SK-N-DZ (cell line): Measurements from ENCODE around the gene MTHFD1L.

Experiments
- DNase-seq: peaks from one replicate; pipeline ENCODE4 v3.0.0-alpha.2; 2015; ENCODE audit warnings: low spot score

MTHFD1L gene

DNA sequence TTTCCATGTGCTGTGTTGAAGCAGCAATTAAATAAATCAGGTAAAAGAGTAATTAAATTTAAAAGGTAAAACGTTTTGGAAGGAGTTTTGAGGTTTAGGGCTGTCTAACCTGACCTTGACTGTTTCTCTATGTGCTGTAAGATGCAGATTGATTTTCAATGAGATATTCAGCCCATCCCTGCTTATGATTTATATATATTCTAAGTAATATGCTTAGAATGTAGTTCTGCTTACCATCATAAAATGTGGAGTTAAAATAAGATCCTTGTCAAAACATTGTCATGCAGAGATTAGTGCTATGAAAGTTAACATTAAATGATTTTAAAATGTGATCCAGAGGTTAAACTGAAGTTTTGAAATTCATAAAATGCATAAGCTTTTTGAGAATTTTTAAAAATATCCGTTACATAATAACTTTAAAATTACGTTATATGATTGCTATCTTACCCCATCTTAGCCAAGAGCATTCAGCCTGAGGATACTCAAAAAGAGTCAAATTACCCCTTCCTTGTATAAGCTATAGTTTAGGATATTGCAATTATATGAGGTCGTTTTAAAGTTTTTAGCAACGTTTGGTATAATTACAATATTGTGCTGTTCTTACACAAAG, 122.5 kb downstream of the MTHFD1L start:
- peak; percentile 13 for DNase-seq

DNA sequence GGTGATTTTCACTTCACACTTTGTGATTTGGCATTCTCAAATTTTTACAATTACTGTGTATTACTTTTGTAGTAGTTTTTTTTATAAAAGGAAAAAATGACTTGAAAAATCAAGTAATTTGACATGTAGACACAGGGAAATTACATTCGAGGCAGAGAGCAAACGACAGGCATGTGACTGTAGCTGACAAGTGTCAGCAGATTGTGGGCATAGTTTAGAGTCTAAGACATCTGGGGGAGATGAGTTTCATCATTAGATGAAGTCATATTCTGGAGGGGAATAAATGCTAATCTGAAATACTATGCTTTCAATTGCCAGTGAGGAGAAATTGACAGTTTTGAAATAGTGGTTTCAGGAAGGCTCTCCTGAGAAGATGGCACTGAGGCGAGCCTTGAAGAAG, 126.0 kb downstream of the MTHFD1L start:
- no peak for DNase-seq

DNA sequence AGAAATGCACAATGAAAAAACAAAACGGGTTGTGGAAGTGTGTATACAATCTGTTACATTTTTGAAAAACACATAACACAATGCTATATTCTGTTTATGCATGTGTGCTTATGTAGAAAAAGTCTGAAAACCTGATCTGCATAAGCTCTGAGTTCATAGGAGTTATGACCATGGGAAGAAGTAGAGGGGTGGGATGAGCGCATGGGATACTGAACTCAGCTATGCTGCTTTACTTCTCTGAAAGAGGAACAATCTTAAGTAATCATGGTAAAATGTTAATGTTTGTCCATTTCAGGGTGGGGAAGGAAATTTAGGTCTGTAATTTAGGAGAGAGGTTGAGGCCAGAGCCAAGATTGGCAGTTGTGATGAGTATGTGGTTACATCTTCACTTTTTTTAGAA, 126.8 kb downstream of the MTHFD1L start:
- DNase-seq = no peak

DNA sequence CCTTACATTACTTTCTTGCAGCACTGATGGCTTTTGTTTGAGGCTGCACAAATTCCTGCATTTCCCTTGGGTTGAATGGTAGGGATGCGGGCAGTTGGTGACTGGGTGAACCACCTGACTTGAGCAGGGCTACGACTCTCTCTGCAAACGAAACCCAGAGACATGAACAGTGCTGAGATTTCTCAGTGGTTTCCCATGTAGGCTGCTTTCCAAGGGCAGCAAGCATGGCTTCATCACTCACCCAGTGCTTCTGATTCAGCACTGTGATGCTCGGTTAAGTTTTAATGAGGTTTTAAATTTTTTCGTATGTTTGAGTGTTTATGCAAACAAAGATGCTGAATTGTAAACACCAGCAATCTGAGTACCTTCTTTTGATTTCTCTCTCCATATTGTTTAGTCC, 127.2 kb downstream of the MTHFD1L start:
- no peak for DNase-seq

DNA sequence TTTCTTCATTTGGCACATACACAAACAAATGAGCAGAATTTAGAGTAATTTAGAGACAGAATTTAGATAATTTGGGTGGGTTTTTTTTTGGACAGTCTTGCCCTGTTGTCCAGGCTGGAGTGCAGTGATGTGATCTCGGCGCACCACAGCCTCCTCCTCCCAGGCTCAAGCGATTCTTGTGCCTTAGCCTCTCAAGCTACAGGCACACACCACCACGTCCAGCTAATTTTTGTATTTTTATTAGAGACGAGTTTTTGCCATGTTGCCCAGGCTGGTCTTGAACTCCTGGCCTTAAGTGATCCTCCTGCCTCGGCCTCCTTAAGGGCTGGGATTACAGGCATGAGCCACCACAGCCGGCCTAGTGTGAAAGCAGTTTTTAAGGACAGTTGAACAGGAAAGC, 127.8 kb downstream of the MTHFD1L start:
- DNase-seq = no peak

DNA sequence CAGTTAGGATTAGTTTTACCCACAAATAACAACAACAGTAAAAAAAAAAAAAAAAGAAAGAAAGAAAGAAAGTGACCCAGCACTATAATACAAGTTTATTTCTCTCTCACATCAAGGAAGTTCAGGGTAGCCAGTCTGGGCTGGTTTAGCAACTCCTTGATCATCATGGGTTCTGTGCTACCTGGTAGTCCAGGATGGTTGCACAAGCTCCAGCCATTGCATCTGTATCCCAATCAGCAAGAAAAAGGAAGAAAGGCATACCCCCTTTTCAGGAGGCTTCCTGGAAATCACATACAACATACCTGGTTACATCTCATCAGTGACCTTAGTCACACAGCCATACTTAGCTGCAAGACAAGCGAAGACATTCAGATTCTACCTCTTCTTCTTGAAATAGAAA, 128.5 kb downstream of the MTHFD1L start:
- DNase-seq = no peak

DNA sequence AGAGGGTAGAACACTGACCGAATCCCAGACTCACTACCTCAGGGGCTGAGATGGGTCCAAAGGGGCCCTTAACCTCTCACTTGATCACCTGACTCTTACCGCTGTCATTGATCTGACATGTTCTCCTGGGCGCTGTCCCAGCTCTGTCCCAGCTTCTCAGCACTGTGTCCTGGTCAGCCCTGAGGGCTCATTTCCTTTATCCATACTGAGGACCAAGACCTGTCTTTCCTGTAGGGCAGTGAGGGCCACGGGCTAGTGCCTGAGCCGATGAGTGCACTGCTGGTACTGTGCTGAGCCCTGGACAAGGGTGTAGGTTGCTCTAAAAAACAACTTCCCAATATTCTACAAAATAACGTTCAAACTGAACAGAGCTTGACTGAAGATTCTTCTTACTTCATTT, 131.5 kb downstream of the MTHFD1L start:
- no peak for DNase-seq

DNA sequence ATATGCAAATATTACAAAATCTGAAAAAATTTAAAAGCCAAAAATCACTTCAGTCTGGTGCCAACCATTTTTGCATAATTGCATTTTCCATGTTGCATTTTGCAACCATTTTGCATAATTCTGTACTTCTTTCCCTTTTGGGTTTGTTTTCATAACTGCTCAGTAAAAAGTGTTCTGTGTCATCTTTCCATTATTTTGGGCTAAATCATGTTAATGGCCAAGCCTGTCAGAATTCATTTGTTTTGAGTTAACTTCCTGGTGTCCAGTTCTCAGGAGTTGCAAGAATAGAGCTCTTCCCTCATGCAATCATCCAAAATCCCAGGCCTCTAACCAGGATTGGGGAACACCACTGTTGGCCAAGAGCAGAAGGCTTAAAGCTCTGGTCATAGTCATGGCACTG, 133.6 kb downstream of the MTHFD1L start:
- DNase-seq = no peak

DNA sequence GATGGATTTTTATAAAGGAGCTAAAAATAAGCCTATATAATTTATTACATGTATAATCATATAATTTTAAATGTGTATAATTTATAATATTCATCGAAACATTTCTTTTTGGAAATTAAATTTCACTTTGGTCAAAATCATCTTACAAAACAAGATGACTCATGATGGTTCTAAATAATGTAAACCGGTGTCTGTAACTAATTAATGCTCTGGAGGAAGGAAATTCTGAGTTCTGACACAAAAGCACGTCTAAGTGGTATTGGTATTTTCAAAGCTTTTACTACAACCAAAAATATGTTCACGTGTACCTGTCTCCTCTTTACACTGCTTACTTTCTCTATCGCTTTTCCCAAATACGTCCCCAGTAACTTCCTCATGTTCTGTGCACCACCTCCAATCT, 134.1 kb downstream of the MTHFD1L start:
- no peak for DNase-seq

DNA sequence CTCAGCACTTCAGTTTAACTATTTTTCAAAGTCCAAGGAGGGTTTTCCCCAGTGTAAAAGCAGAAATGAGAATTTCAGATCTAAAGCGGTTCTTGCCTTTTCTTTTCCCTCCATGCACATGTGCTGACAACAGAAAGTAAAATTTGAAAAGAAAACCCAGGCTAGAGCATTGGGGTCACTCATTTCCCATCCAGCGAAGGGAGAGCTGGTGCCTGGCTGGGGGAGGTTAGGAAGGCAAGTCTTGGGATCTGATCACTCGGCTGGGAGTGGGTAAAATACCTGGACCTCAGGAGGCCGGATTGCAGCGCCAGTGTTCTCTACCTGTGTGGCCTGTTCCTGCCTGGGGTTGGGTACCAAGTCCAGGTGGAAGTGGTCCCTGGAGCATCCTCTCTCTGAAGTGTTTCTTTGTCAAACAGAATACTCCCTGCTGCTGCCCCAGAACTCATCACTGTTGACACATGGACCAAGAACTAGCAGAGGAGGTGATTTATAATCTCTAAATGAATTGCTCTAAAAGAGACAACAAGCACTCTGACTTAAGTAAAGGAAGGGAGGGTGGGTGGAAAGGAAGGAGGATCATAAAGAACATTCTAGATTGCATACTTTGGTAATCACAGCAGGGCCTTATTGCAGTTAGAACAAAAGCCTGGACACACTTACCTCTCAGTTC, 136.0 kb downstream of the MTHFD1L start:
- no peak for DNase-seq

DNA sequence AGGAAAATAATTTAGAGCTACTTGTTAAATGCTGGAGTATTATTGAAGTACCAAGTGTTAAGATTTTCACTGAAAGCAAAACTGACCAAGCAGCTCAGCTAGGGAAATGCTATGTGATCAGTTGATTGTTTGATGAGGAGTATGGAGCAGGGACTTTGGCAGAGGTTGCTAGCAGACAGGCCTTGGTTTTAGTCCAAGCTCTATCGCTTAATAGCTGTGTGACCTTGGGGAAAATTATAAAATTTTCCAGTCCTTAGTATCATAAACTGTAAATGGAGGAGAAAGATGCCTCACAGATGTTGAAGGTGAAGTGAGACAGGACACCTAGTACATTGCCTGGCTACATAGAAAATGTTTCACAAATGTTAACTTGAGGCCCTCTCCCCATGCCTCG, 136.6 kb downstream of the MTHFD1L start:
- DNase-seq = no peak

DNA sequence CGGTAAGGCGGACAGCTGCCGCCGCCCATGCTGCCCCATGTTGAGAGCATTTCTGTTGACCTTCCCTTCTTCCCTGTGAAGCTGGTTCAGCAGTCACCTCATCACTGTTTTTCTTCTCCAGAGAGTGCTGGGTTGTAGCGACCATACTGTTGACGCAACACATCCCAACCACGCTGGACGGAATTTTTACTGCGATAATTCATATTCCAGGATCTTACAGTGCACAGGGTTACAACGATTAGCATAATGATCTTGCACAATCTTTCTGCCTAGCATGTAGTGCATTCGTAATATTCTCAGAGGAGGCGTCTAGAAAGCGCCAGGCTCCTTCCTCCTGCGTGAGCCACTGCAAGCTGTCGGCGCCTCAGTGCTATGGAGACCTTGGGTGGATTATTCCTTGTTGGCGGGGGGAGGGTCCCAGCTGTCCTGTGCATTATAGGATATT, 137.0 kb downstream of the MTHFD1L start:
- no peak for DNase-seq

DNA sequence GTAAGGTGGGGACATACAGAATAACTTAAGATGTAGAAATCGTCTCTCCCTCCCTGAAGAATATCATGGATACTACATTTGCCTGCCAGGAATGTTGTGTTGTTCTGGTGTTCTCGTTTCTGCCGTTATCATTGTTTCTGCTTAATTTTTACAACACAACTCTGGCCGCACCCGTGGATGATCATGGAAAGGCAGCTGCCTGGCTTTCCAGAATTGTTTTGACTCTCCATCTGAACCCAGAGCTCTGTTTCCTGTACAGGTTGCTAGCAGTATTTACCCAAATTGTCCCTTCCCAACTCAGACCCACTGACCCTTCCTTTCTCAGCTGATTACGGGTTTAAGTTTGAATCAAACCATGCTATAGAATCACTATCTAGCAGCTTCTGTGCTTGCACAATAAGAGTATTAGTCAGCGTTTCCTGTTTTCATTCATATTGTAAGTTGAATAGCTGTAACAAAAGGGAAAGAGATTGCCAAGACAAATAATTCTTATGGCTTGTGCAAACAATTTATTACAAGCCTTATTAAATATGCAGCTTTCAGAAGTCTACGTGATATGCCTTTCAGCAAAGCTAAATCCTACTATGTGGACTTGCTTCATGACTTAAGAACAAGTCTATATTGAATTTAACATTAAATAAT, 139.0 kb downstream of the MTHFD1L start:
- no peak for DNase-seq

DNA sequence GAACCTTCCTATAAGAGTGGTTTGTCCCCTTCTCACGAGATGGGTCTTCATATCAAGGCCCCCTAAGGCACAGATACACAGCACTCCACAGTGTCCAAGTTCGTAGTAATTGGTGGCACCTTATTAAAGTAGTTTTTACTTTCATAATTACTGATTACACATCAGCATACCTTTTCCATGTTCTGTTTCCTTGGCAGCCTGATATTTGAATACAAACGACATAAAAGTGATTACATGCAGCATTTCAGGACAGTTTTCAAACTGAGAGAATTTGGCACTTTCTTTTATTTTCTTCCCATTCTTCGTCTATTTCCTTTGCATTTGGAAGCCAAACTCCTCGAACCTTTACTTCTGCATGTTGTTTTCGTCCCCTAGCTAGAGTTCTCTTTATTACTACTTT, 139.7 kb downstream of the MTHFD1L start:
- DNase-seq = no peak

DNA sequence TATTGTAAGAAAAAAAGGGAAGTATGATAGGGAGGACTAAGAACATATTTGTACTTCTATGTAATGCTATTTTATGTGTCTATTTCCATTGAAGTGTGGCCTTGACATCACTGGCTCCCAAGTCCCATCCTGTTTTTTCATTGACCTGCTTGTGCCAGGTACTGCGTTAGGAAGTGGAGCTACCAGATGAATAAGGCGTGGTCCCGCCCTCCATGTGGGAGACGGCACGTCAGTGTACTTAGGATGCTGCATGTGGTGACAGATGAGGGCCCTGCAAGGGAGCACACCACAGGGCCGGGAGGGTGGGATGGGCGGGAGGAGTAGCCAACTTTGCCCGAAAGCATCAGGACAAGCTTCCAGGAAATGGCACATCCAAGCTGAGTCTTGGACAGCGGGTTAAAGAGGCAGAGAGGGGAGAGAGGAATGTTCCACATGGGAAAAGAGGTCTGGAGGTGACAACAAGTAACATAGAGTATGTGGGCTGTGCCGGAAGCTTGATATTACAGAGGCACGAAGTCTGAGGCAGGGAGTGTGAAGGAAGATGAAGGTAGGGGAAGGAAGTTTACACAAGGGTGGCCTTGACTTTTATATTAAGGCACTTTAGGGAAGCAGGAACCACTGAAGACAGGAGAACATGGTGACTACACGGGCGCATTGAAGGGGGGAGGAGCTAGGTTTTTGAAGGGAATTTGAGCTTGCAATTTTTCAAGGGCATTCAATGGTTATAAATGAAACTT, 140.6 kb downstream of the MTHFD1L start:
- no peak for DNase-seq

DNA sequence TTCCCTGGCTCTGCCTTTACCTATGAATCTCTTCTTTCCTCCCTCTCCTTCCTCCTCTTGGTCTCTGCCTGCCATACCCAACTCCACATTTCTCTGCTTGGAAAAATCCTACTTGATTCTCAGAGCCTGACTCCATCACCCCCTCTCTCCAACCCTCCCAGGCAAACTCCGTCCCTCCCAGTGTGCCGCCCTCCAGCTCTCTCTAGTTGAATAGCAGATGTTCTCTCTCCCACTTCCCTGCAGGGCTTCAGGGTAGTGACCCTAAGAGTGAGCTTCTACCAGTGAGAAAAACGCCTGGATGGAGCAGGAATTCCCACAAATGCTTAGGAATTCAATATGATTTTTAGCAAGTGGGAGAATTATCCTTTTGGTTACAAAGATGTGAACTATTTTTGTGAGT, 141.6 kb downstream of the MTHFD1L start:
- no peak for DNase-seq

DNA sequence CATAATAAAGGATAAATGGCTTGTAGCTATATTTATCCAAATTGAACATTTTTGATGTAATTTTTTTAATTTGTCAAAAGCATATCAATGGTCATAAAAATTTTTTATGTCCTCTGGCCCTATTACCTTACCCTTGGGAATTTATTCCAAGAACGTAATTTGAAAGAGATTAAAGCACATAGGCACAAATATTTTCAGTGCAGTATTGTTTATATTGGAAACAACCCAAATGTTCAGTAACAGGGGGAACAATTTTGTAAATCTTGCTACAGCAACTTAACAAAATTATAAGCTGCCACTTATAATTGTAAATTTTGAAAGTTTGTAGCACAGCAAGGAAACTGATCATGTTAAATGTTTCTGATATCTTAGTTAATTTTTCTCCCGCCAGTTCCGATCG, 142.4 kb downstream of the MTHFD1L start:
- no peak for DNase-seq

DNA sequence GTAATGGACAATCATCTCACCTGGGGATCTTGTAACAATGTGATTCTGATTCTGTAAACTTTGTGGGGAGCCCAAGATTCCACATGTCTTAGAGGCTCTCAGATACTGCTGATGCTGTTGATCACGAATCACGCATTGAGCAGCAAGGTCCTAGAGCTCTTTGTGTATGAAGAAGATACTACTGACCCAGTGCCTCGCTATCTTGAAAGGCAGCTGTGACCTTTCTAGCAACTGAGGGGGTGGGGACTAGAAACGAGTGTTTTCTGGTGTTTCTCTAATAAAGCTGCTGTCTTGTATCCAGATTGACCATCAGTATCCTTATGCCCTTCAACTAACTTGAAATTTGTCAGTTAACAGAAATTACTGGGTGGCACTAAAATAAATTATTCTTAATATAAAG, 142.9 kb downstream of the MTHFD1L start:
- no peak for DNase-seq

DNA sequence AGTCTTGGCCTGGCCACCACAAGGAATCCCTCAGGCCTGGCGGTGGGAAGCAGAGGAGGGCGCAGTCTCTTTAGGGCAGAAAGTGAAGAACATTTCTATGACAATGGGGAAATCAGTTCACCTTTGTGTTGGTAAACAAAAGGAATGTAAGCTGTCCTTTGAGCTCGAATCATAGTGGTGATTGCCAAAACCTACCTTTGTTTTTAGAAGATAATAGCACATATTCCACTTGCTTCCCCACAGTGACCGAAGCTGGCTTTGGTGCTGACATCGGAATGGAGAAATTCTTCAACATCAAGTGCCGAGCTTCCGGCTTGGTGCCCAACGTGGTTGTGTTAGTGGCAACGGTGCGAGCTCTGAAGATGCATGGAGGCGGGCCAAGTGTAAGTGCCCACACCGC, 144.1 kb downstream of the MTHFD1L start:
- DNase-seq = no peak

DNA sequence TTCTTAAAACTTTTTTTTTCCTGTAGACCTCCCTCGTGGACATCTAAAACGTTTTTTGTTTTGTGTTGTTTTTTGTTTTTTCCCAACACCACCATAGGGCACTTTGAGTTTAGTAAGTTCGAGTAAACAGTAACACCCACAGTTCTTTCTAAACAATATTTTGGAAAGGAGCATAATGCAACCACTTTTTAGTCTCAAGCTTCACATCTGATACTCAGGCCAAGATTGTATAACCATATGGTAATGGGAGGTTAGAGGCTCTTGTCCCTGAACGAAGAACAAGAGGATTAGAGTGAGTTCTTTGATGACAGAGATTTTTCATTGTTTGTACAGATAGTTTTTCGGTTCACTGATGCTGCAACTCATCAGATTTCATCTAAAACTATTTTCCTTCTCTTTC, 144.6 kb downstream of the MTHFD1L start:
- DNase-seq = no peak

DNA sequence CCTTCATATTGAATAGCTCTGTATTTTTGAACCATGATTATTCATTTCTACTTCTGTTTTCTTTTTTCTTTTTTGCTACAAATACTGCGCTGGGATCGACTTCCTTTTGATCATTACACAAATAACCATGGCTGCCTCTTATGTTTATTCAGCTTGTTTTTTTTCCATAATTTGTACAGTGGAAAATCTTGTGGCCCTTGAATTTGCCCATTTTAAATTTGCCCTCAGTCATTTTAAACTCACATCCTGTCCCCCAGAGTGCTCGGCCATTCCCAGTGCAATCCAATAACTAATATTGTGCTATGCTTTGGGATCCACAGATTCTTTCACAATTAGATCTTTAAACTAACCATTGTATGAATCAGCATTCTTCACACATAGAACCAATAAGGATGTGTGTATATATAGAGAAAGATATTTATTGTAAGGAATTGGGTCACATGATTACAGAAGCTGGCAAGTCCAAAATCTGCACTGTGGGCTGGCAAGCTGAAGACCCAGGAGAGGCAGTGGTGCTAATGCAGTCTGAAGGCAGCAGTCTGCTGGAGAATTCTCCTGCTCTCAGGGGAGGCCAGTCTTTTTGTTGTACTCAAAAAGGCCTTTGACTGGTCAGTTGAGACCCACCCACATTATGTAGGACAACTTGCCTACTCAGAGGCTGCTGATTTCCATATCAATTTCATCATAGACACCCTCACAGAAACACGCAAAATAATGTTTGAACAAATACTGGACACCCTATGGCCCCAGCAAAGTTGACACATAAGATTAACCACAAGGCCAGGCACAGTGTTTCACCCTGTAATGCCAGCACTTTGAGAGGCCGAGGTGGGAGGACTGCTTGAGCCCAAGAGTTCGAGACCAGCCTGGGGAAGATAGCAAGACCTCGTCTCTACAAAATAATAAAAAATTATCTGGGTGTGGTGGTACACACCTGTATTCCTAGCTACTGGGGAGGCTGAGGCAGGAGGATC, 147.1 kb downstream of the MTHFD1L start:
- DNase-seq = no peak
